IPS-NIHi7 (cell line): ENCODE results near the gene METTL5.
"Not testable (repeated sequence)": the region's sequence is repeated elsewhere in the genome, so short reads cannot be mapped to it uniquely, and the experiment has no call there.

Experiments
- DNase-seq: peaks from one replicate; pipeline ENCODE4 v3.0.0; 2012; ENCODE audit warnings: mixed read lengths; ENCODE audit errors: extremely low spot score

METTL5 gene

DNA sequence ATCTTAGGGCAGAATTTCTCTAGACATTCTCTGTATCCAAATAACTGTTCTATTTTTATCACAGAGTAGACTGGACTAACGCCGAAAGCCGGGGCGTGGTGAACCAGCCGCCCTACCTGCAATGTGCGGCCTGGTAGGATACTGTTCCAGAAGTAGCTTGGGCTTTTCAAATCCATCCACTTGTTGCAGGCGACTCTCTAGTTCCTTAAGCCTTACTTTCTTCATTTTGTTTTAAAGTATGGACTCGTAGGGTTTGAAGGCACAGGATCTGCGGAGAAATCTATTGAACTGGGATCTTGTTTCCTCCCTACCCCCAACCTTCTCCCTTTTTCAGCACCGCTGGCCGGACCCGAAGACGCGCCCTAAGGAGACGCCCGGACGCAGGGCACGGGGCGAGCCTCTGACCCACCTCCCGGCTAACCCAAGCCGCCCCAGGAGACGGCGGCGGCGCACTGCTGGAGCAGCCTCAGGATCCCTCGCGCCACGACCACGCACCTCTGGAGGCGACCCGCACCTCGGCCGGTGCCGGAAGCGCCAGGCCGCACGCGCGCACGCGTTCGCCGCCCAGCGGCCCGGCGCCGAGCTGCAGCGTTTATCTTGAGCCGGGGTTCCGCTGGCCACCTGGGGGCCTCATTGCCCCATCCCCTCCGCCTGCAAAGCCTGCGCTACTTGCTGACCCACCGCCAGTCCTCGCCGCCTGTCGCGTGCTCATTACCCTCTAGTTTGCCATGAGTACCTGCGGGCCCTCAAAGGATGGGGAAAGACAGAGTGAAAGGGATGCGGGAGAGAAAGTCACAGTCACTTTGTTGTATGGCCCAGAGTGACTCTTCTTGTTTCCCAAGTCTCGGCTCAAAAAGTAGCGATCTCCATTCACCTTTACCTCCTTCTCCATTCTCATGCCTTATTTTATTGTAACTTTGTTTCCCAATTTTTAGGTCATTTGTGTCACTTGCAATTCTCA, at the start of gene METTL5:
METTL5 (minus strand) TSS at position 533 of the 961 bp plus-strand sequence; CDS start at position 225, 308 bp downstream.
- DNase-seq = peak; percentile 90

- DNase-seq = no peak
Measured at GRCh38 chr2:169871994-169872393, 47.3 kb upstream of the METTL5 start.

DNA sequence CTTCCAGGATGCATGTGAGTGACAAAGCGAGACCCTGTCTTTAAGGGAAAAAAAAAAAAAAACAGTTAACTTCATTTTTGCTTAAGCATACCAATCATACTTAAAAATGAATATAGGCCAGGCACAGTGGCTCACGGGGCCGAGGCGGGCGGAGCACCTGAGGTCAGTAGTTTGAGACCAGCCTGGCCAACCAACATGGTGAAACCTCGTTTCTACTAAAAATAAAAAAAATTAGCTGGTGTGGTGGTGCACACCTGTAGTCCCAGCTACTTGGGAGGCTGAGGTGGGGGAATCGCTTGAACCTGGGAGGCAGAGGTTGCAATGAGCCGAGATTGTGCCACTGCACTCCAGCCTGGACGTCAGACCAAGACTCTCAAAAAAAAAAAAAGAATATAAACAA, 46.7 kb upstream of the METTL5 start:
- DNase-seq = not testable (repeated sequence)

GRCh38 chr2:169868951-169869350, 44.2 kb upstream of the METTL5 start:
- DNase-seq = no peak

GRCh38 chr2:169867579-169867978, 42.9 kb upstream of the METTL5 start:
- no peak for DNase-seq

- DNase-seq = not testable (repeated sequence)
Measured at GRCh38 chr2:169866230-169866629, 41.5 kb upstream of the METTL5 start.

GRCh38 chr2:169865492-169865891, 40.8 kb upstream of the METTL5 start:
- no peak for DNase-seq

DNA sequence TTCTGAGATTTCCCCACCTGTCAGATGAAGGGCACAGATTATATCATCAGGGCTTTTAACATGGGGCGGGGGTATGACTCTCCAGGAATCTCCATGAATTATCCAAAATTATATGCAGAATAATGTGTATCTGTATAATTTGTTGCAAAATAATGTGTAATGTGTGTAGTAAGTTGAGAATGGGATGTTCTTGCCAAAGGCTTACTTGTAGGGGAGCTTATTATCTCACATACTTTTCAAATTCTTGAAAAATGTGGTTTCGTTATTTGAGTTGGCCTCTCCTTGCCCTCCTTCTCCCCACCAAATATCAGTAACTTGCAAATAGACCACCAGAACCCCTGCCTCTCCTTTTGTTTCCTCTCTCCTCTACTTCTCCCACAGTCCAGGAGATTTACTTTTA, 38.1 kb upstream of the METTL5 start:
- DNase-seq = no peak

GRCh38 chr2:169860149-169860548, 35.4 kb upstream of the METTL5 start:
- DNase-seq = no peak

DNA sequence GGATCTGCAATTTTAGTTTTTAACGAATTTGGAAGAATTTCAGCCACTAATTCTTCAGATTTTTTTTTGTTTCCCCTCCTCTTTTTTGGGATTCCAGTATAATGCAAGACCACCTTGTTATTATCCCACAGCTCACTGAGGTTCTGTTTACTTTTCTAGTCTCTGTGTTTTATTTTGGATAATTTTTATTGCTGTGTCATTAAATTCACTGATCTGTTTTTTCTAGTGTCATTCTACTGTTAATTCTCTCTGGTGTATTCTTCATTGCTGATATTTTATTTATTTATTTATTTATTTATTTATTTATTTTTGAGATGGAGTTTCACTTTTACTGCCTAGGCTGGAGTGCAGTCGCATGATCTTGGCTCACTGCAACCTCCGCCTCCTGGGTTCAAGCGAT, 34.7 kb upstream of the METTL5 start:
- no peak for DNase-seq

DNA sequence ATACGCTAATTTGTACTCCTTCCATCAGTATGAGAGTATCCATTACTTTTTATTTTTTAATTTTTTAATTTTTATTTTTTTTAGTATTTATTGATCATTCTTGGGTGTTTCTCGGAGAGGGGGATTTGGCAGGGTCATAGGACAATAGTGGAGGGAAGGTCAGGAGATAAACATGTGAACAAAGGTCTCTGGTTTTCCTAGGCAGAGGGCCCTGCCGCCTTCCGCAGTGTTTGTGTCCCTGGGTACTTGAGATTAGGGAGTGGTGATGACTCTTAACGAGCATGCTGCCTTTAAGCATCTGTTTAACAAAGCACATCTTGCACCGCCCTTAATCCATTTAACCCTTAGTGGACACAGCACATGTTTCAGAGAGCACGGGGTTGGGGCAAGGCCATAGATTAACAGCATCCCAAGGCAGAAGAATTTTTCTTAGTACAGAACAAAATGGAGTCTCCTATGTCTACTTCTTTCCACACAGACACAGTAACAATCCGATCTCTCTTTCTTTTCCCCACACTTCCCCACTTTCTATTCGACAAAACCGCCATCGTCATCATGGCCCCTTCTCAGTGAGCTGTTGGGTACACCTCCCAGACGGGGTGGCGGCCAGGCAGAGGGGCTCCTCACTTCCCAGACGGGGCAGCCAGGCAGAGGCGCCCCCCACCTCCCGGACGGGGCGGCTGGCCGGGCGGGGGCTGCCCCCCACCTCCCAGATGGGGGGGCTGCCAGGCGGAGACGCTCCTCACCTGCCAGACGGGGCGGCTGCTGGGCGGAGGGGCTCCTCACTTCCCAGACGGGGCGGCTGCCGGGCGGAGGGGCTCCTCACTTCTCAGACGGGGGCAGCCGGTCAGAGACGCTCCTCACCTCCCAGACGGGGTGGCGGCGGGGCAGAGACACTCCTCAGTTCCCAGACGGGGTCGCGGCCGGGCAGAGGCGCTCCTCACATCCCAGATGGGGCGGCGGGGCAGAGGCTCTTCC, 30.9 kb upstream of the METTL5 start:
- DNase-seq = not testable (repeated sequence)

- DNase-seq = no peak
Measured at GRCh38 chr2:169853041-169853668, 28.4 kb upstream of the METTL5 start.

DNA sequence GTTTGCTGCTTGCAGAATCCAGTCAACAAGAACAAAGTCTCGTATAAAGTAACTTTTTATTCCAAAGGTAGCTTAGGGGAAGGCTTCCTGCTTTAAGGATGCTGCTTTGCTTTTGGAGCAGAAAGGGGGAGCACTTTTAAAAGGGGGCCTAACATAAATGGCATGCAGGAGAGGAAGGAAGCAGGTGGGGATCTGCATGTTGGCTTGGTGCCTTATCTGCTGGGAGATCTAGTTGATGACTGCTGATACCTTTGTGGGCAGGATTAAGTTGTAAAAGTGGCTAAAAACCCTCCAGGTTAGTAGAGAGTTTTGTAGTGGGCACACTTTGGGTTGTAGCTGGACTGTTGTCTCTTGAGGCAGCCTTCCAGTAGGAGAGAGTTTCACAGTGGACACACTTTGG, 25.0 kb upstream of the METTL5 start:
- DNase-seq = no peak

DNA sequence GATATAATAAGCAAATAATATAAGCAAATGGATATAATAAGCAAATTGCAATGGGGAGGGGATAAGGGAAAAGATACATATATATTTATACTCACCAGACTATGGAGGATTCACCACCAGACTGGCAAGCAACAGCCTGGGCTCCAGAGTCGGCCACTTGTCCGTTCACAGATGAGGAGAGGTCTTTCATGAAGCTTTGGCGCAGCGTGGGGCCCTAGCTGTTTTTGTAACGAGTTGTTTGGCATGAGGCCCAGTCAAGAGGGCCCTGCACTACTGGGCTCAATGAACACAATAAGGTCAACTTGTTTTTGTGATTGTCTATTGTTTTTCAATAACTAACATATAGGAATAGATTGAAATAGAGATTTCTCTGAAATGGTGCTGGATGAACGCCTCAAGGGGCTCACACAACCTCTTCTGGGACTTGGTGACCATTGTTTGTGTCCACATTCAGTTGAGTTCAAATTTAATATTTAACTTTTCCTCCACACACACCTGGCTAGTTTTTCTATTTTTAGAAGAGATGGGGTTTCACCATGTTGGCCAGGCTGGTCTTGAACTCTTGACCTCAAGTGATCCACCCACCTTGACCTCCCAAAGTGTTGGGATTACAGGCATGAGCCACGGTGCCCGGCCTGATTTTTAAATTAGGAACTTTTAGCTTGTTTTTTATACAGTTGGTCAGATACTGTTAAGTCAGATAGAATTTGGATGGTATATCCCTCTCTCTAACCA, 24.4 kb upstream of the METTL5 start:
- DNase-seq = not testable (repeated sequence)

DNA sequence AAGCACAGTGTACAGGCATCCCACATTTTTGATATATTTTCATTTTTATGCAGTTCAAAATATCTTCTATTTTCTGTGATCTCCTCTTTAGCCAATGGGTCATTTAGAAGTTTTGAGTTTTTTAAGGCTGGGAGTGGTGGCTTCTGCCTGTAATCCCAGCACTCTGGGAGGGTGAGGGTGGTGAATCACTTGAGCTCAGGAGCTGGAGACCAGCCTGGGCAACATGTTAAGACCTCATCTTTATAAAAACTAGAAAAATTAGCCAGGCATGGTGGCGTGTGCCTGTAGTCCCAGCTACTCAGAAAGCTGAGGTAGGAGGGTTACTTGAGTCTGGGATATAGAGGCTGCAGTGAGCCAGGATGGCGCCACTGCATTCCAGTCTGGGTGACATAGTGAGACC, 20.3 kb upstream of the METTL5 start:
- DNase-seq = no peak

DNA sequence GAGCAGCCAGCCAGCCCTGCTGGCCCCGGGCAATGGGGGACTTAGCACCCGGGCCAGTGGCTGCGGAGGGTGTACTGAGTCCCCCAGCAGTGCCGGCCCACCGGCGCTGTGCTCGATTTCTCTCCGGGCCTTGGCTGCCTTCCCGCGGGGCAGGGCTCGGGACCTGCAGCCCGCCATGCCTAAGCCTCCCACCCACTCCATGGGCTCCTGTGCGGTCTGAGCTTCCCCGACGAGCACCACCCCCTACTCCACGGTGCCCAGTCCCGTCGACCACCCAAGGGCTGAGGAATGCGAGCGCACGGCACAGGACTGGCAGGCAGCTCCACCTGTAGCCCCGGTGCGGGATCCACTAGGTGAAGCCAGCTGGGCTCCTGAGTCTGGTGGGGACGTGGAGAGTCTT, 16.9 kb upstream of the METTL5 start:
- DNase-seq = not testable (repeated sequence)

GRCh38 chr2:169840747-169841142, 16.0 kb upstream of the METTL5 start:
- no peak for DNase-seq

- DNase-seq = peak; percentile 14
Measured at GRCh38 chr2:169839954-169840746, 15.4 kb upstream of the METTL5 start.

DNA sequence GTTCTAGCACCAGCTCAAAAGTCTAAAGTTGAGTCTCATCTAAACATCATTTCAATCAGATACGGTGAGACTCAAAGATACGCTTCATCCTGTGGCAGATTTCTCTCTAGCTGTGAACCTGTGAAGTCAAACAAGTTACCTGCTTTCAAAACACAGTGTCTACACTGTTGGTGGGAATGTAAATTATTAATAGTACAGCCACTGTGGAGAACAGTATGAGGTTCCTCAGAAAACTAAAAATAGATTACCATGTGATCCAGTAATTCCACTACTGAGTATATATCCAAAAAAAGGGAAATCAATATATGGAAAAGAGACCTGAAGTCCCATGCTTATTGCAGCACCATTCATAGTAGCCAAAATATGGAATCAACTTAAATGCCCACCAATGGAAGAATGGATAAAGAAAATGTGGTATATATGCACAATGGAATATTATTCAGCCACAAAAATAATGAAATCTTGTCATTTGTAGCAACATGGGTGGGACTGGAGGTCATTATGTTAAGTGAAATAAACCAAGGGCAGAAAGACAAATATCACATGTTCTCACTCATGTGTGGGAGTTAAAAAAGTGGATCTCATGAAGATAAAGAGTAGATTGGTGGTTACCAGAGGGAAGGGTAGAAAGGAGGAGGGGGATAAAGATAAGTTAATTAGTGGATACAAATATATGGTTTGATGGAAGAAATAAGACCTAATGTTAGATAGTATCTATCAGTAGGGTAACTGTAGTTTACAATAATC, 14.2 kb upstream of the METTL5 start:
- DNase-seq = no peak

- DNase-seq = no peak
Measured at GRCh38 chr2:169834401-169834800, 9.7 kb upstream of the METTL5 start.
